Measurements from ENCODE around the gene F8.

DNA sequence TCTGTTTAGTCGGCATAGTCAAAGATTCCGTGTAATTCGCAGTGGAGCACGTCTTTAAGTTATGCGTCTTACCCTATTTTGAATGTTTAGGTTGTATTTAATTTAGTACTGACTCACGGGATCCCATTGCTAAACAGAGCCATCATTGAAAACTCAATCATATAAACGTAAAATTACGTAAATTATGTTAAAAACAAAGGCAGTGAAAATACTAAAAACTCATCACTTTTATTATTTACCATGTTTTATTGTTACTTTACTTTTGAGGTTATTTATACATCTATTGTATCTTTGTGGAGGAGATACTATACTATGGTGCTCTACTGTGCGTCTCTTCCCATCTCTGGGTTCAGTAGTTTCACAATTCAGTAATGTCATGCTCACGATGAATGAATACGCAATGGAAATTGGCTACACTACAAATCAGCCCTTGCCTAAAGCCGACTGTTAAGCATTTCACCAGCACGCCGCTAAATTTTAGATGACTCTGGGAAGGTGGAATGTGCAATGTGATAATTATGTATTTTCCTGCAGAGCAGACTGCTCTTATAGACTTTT, 5.1 kb upstream of the F8 start:
- TF ChIP-seq REST (IDR thresholded peaks at IDR 0.05; ENCODE audit: insufficient read depth in 1 of 2, low read depth in 2 of 2, low read length in 1 of 2), result no peak
- no peak; the same call in none of the 2 replicates for TF ChIP-seq POLR2AphosphoS5 (IDR thresholded peaks at IDR 0.05; ENCODE audit: low read depth, low read length)
- no peak for TF ChIP-seq SIN3A (IDR thresholded peaks at IDR 0.05; ENCODE audit: borderline replicate concordance, insufficient read depth, low read depth, low read length)
